Measurements from ENCODE around the gene ROR2.

Gene ROR2

DNA sequence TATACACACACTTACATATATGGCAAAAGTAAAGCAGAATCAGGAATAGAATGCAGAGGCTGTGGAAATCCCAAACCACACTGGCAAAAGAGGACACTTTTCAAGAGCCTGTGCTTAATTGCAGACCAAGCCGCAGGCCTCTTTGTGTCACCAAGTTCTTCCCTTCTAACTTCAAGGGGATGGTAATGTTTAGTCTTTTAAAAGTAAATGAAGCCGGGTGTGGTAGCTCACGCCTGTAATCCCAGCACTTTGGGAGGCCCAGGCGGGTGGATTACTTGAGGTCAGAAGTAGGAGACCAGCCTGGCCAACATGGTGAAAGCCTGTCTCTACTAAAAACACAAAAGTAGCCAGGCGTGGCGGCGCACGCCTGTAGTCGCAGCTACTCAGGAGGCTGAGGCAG lies 28.7 kb downstream of the ROR2 start:
- Histone ChIP-seq H3K27ac (ENCODE audit: low read length) (no peak overlapping the region), H3K27me3 (ENCODE audit: insufficient read depth, low read length, poor library complexity) (no peaks in the 10 kb centered on the region), H2AFZ (ENCODE audit: low read depth, low read length) (no peak overlapping the region), H3K9me3 (ENCODE audit: insufficient read depth, low read length, severe bottlenecking) (no peaks in the 10 kb centered on the region), H3K79me2 (ENCODE audit: insufficient read depth, low read length) (no peaks in the 10 kb centered on the region), H3K9ac (ENCODE audit: low read depth, low read length) (no peak overlapping the region), H3K4me3 (ENCODE audit: low read depth in 1 of 2, low read length in 2 of 2) (no peak overlapping the region), H3K4me2 (ENCODE audit: insufficient read depth, low read length) (no peak overlapping the region), H3K4me1 (ENCODE audit: insufficient read depth, low read length) (no peaks in the 10 kb centered on the region), H3K36me3 (ENCODE audit: insufficient read depth, low read length) (no peaks in the 10 kb centered on the region), H4K20me1 (ENCODE audit: insufficient read depth, low read length) (no peaks in the 10 kb centered on the region)
- TF ChIP-seq EZH2 (IDR thresholded peaks at IDR 0.05; ENCODE audit: borderline replicate concordance, low read depth, low read length, severe bottlenecking): no peak
- TF ChIP-seq, protein P1, sequence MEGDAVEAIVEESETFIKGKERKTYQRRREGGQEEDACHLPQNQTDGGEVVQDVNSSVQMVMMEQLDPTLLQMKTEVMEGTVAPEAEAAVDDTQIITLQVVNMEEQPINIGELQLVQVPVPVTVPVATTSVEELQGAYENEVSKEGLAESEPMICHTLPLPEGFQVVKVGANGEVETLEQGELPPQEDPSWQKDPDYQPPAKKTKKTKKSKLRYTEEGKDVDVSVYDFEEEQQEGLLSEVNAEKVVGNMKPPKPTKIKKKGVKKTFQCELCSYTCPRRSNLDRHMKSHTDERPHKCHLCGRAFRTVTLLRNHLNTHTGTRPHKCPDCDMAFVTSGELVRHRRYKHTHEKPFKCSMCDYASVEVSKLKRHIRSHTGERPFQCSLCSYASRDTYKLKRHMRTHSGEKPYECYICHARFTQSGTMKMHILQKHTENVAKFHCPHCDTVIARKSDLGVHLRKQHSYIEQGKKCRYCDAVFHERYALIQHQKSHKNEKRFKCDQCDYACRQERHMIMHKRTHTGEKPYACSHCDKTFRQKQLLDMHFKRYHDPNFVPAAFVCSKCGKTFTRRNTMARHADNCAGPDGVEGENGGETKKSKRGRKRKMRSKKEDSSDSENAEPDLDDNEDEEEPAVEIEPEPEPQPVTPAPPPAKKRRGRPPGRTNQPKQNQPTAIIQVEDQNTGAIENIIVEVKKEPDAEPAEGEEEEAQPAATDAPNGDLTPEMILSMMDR (IDR thresholded peaks at IDR 0.05; ENCODE audit: borderline replicate concordance, extremely low read depth, low read length, poor library complexity, severe bottlenecking): no peak
- DNase-seq (no peak), ATAC-seq (ENCODE audit: insufficient read depth, low read depth) (no peak)

DNA sequence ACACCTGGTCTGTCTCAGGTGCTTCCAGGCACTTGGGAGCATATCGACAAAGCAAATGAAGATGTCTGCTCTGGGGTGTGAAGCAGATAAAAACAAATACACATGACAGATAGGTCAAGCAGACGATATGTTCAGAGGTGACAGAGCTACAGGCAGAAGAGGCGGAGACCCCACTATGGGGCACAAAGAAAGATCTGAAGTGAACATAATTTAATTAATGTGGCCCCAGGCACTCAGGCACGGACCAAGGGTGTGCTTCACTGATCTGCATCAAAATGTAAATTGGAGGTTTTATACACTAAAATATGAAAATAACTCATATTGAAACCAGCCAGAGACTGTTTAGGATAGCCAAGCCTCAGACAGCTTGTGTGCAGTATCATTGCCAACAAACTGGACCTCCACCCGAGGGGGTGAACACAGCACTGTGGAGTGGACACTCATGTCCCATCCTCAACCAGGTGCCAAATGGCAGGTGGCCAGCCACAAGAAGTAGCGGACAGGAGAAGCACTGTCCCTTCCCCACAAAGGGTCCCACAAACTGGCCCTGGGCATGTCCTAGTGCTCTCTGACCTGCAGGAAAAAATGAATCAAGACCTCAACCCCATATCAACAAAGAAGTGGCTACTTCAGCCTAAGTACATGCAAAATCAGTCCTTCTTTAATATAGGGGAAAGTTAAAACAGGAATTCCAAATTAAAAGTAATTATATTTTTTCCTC lies 29.2 kb downstream of the ROR2 start:
- Histone ChIP-seq H4K20me1 (ENCODE audit: insufficient read depth, low read length) (no peaks in the 10 kb centered on the region), H3K9ac (ENCODE audit: low read depth, low read length) (no peak overlapping the region), H3K27me3 (ENCODE audit: insufficient read depth, low read length, poor library complexity) (no peaks in the 10 kb centered on the region), H3K9me3 (ENCODE audit: insufficient read depth, low read length, severe bottlenecking) (no peaks in the 10 kb centered on the region), H3K4me3 (ENCODE audit: low read depth in 1 of 2, low read length in 2 of 2) (no peak overlapping the region), H3K36me3 (ENCODE audit: insufficient read depth, low read length) (no peaks in the 10 kb centered on the region), H3K4me1 (ENCODE audit: insufficient read depth, low read length) (no peaks in the 10 kb centered on the region), H2AFZ (ENCODE audit: low read depth, low read length) (no peak overlapping the region), H3K79me2 (ENCODE audit: insufficient read depth, low read length) (no peaks in the 10 kb centered on the region), H3K27ac (ENCODE audit: low read length) (no peak overlapping the region), H3K4me2 (ENCODE audit: insufficient read depth, low read length) (no peak overlapping the region)
- TF ChIP-seq, protein P1 (IDR thresholded peaks at IDR 0.05; ENCODE audit: borderline replicate concordance, extremely low read depth, low read length, poor library complexity, severe bottlenecking): no peak
- TF ChIP-seq EZH2 (IDR thresholded peaks at IDR 0.05; ENCODE audit: borderline replicate concordance, low read depth, low read length, severe bottlenecking): no peak
- ATAC-seq (ENCODE audit: insufficient read depth, low read depth): no peak
- DNase-seq: no peak

DNA sequence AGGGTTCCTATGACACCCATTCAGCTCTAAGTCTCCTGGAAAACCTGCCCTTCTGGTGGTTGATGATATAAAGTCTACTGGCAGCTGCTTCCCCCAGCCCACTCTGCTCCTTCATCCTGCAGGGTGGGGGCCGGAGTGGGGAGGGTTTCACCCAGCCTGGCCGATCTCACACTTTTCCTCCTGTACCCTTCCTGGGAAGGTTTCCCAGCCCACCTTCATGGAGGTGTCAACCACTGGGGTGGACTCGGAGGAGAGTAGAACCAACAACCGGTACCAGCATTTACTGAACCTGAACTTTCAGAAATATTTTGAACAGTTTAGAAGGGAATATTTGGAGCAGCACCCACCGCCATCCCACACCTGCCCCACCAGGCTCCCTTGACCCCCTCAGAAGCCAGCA lies 30.4 kb downstream of the ROR2 start:
- Histone ChIP-seq H3K27ac (ENCODE audit: low read length) (no peak overlapping the region), H3K9ac (ENCODE audit: low read depth, low read length) (no peak overlapping the region), H3K4me3 (ENCODE audit: low read depth in 1 of 2, low read length in 2 of 2) (no peak overlapping the region), H3K27me3 (ENCODE audit: insufficient read depth, low read length, poor library complexity) (no peaks in the 10 kb centered on the region), H4K20me1 (ENCODE audit: insufficient read depth, low read length) (no peaks in the 10 kb centered on the region), H3K36me3 (ENCODE audit: insufficient read depth, low read length) (no peaks in the 10 kb centered on the region), H3K4me1 (ENCODE audit: insufficient read depth, low read length) (no peaks in the 10 kb centered on the region), H3K9me3 (ENCODE audit: insufficient read depth, low read length, severe bottlenecking) (no peaks in the 10 kb centered on the region), H2AFZ (ENCODE audit: low read depth, low read length) (no peak overlapping the region), H3K79me2 (ENCODE audit: insufficient read depth, low read length) (no peaks in the 10 kb centered on the region), H3K4me2 (ENCODE audit: insufficient read depth, low read length) (no peak overlapping the region)
- ATAC-seq (ENCODE audit: insufficient read depth, low read depth) (no peak), DNase-seq (no peak)
- TF ChIP-seq, protein P1 (IDR thresholded peaks at IDR 0.05; ENCODE audit: borderline replicate concordance, extremely low read depth, low read length, poor library complexity, severe bottlenecking): no peak
- TF ChIP-seq EZH2 (IDR thresholded peaks at IDR 0.05; ENCODE audit: borderline replicate concordance, low read depth, low read length, severe bottlenecking): no peak
